Neural cell (in vitro differentiated cells): Measurements from ENCODE around the gene AIMP1.

ENCODE experiments used
- EP300 ChIP-seq: fragments of 450-650 bp; conservative IDR thresholded peaks from 2 replicates; pipeline ENCODE4 v1.6.1; 2014; ENCODE audit warnings: antibody characterized with exemption, mild to moderate bottlenecking, moderate library complexity; ENCODE audit not compliant: poor library complexity, severe bottlenecking
- EZH2 ChIP-seq: fragments of 200-600, 300-800 bp; shearing (Covaris generic), sonication (generic); IDR thresholded peaks from 2 replicates; pipeline ENCODE4 v1.6.1; 2014; ENCODE audit warnings: antibody characterized with exemption, low read length, borderline replicate concordance, mild to moderate bottlenecking; ENCODE audit not compliant: insufficient read depth, poor library complexity, severe bottlenecking
- POLR2AphosphoS5 ChIP-seq: IDR thresholded peaks from 2 replicates; pipeline ENCODE4 v1.6.1; 2012
- RAD21 ChIP-seq: fragments of 450-650 bp; conservative IDR thresholded peaks from 2 replicates; pipeline ENCODE4 v1.6.1; 2014; ENCODE audit warnings: antibody characterized with exemption, mild to moderate bottlenecking, moderate library complexity
- SMC3 ChIP-seq: fragments of 450-650 bp; conservative IDR thresholded peaks from 2 replicates; pipeline ENCODE4 v1.6.1; 2014; ENCODE audit warnings: antibody characterized with exemption, mild to moderate bottlenecking, moderate library complexity; ENCODE audit not compliant: poor library complexity
- TAF1 ChIP-seq: IDR thresholded peaks from 2 replicates; pipeline ENCODE4 v1.6.1; 2012; ENCODE audit warnings: low read depth
- TF ChIP-seq, protein P1 (sequence below): fragments of 450-650 bp; IDR thresholded peaks from 2 replicates; pipeline ENCODE4 v1.5.1; 2014; ENCODE audit warnings: antibody characterized with exemption, mild to moderate bottlenecking, moderate library complexity; ENCODE audit not compliant: poor library complexity, severe bottlenecking
- TF ChIP-seq, protein P2 (sequence below): IDR thresholded peaks from 2 replicates; pipeline ENCODE4 v1.6.1; 2012; ENCODE audit warnings: borderline replicate concordance

DNA sequence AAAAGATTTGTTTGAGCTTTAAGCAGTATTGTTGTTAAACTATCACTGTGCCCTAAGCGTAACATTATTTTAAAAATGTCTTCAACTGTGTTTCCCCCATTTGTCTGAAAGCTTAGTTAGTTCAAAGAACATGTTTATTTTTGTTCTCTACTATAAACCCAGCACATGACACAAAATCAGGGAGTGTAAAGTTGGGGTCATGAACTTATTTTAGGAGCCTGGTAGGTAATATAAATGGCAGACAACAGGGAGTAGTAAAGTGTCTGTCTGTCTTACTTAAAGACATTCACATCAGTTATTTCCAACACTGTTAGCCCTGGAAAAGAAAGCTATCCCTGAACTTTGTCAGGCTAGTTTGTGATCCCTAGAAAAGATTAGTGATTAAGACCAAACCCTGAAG, 3.9 kb downstream of the AIMP1 start:
- TF ChIP-seq EZH2 (no peak), EP300 (no peak), SMC3 (no peak), TAF1 (no peak), RAD21 (no peak), POLR2AphosphoS5 (no peak)
- TF ChIP-seq, protein P1, sequence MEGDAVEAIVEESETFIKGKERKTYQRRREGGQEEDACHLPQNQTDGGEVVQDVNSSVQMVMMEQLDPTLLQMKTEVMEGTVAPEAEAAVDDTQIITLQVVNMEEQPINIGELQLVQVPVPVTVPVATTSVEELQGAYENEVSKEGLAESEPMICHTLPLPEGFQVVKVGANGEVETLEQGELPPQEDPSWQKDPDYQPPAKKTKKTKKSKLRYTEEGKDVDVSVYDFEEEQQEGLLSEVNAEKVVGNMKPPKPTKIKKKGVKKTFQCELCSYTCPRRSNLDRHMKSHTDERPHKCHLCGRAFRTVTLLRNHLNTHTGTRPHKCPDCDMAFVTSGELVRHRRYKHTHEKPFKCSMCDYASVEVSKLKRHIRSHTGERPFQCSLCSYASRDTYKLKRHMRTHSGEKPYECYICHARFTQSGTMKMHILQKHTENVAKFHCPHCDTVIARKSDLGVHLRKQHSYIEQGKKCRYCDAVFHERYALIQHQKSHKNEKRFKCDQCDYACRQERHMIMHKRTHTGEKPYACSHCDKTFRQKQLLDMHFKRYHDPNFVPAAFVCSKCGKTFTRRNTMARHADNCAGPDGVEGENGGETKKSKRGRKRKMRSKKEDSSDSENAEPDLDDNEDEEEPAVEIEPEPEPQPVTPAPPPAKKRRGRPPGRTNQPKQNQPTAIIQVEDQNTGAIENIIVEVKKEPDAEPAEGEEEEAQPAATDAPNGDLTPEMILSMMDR, result no peak
- TF ChIP-seq, protein P2, sequence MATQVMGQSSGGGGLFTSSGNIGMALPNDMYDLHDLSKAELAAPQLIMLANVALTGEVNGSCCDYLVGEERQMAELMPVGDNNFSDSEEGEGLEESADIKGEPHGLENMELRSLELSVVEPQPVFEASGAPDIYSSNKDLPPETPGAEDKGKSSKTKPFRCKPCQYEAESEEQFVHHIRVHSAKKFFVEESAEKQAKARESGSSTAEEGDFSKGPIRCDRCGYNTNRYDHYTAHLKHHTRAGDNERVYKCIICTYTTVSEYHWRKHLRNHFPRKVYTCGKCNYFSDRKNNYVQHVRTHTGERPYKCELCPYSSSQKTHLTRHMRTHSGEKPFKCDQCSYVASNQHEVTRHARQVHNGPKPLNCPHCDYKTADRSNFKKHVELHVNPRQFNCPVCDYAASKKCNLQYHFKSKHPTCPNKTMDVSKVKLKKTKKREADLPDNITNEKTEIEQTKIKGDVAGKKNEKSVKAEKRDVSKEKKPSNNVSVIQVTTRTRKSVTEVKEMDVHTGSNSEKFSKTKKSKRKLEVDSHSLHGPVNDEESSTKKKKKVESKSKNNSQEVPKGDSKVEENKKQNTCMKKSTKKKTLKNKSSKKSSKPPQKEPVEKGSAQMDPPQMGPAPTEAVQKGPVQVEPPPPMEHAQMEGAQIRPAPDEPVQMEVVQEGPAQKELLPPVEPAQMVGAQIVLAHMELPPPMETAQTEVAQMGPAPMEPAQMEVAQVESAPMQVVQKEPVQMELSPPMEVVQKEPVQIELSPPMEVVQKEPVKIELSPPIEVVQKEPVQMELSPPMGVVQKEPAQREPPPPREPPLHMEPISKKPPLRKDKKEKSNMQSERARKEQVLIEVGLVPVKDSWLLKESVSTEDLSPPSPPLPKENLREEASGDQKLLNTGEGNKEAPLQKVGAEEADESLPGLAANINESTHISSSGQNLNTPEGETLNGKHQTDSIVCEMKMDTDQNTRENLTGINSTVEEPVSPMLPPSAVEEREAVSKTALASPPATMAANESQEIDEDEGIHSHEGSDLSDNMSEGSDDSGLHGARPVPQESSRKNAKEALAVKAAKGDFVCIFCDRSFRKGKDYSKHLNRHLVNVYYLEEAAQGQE, result no peak
